ENCODE results near the gene C11orf21.

The C11orf21 gene

GRCh38 chr11:2258501-2259465 is 42.9 kb downstream of the C11orf21 start:
- DNase-seq, result no peak

DNA sequence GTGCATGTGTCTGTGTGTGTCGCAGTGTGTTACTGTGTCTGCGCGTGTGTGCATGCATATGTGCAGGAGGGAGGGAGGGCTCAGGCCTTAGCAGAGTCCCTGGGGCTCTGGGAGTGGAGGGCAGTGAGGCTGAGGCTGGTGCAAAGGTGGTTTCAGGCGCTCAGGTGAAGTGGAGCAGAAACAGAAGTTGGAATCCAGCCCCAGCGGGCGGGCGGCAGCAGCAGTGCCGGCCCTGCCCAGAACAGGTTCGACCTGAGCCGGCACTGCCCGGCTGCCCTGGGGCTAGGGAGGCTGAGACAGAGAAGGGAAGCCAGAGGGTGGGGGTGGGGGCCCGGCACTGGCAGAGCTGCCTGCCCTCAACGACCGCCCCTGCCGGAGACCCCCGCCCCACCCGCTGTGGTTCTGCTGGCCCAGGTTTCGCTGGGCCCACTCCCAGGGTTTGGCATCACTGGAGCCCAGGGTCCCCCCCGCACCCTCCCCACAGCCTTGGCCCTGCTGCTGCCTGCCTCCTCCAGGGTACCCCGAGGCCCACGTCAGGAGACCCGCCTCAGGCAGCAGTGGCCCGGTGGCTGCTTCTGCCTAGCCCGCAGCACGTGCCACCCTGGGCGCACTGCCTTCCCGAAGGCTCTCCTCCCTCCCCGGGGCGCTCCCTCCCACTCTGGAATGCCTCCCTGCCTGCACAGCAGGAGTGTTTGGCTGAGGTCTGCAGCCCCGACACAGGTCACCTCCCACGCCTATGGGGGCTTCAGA is 44.6 kb downstream of the C11orf21 start:
- DNase-seq, result no peak

- no peak for DNase-seq
Observed at GRCh38 chr11:2256293-2256913, 45.3 kb downstream of the C11orf21 start.

- DNase-seq, result no peak
Observed at GRCh38 chr11:2252018-2252417, 49.7 kb downstream of the C11orf21 start.

DNA sequence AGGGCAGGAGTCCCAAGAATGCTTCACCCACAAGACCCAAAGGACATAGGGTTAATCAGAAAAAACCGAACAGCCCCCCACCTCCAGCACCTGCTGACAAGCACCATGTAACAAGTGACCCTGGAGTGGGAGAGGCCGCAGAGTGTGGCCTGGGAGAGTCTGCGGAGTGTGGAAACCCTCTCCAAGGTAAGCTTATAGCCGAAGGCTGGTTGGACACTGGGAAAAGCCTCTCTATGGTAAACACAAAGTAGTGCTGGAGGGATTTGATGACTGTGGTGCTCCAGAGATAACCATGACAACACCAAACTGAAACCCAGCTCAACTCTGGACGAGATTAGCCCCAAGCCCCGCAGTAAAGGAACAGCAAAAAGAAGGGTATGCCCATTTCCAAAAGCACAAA is 50.6 kb downstream of the C11orf21 start:
- no peak for DNase-seq

GRCh38 chr11:2250485-2250884 is 51.2 kb downstream of the C11orf21 start:
- no peak for DNase-seq

DNA sequence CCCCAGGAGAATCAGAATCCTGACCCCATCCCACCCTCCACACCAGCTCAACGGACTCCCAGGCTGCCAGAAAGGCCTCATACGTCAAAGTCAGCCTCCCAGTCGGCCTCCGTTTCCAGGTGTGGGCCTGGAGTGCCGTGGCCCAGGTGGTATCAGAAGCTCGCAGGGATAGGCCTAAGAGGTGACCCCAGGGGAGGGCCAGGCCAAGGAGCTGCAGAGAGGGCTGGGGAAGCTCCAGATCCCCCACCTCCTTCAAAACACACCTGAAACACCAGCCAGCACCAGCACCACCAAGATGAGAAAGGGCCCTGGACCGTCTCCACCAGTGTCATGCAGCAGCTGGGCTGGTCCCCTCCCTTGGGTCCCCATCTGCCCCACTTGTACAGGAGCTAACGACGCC is 51.7 kb downstream of the C11orf21 start:
- no peak for DNase-seq

DNA sequence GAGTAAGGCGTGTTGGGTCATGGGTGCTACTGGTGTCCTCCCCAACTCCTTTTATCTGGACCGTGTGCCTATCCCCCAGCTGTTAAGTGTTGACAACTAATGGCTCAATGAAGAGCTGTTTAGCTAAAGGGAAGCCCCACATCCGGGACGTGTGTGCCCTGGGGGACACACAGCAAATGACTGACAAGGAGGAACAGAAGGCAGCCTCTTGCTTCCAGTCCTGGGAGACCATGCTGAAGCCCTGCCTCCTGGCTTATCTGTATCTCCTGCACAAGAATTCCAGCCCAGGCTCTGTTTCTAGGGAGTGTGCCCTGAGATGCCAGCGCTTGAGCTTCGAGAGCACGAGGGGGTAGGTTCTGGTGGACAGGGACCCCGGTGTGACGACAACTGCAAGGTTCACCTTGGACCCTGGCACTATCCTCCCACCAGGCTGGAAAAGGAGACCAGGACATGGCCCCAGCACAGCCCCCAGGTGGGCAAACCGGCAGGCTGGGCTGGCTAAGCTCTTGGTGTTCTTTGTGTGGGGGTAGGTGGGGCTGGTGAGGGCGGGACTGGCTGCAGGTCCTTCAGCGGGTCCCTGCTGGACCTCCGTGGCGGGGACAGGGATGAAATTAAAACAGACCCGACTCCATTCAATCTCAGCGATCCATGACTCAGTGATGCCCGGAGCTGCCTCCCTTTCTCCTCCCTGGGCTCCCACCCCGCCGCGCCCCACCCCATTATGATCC is 52.4 kb downstream of the C11orf21 start:
- DNase-seq, result no peak

GRCh38 chr11:2248762-2249161 is 53.0 kb downstream of the C11orf21 start:
- DNase-seq, result no peak

DNA sequence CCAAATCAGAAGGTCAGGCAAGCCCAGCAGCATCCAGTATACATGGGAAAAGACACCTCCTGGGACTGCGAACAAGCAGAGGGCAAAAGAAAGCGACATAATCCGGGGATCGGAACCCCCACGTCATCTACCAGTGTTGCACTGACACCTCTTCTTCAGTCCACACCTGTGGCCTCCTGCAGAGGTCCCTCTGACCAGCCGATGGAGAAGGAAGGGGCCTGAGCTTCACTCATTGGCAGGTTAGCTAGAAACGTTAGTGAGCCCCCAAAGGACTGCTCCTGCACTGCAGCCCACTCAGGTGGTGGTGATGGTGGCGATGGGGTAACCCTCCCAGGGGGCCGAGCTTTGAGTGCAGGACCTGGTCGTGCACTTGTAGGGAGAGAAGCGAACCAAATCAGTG is 53.5 kb downstream of the C11orf21 start:
- DNase-seq, result no peak

DNA sequence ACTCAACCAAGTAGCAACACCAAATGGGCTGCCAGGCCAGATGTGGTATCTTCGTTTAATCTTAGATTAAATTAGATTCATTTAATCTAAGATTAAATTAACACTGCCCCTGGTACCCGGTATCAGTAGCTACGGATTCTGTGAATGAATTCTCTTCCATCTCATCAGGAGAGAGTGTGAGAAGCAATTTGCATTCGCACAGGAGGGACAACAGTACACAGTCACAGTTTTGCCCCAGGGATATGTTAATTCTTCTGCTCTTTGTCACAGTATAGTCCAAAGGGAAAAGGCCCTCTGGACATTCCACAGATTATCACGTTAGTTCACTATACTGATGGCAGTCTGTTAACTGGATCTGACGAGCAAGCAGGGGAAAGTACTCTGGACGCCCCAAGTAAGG is 54.2 kb downstream of the C11orf21 start:
- no peak for DNase-seq
